ENCODE results near the gene JAKMIP3.

Gene JAKMIP3

GRCh38 chr10:132062116-132062515 is 3.6 kb upstream of the JAKMIP3 start:
- H3K9me3 ChIP-seq (ENCODE audit: control insufficient read depth, low read length): no peaks in the 10 kb centered on the region
- no peak overlapping the region for H2BK120ac ChIP-seq (ENCODE audit: low read depth, low read length)
- no peak overlapping the region for H3K18ac ChIP-seq (ENCODE audit: low read depth in 1 of 2, low read length in 2 of 2)
- no peak overlapping the region for H4K91ac ChIP-seq (ENCODE audit: low read length)
- H3K4me3 ChIP-seq (ENCODE audit: insufficient read depth in 1 of 2, low read depth in 1 of 2, low read length in 2 of 2): no peak overlapping the region
- no peak overlapping the region for H2AK5ac ChIP-seq (ENCODE audit: low read length, severe bottlenecking)
- H2BK15ac ChIP-seq (ENCODE audit: low read depth, poor library complexity, severe bottlenecking): no peak overlapping the region
- 75% methylated on average over 11 of the region's 11 CpGs for WGBS
- H2AFZ ChIP-seq (ENCODE audit: low read depth, low read length): no peak overlapping the region
- H3K27me3 ChIP-seq (ENCODE audit: control insufficient read depth in 1 of 2, insufficient read depth in 1 of 2, low read length in 2 of 2): peaks cover 0 to 10% of the 10 kb centered on the region in 2 experiments
- DNase-seq: no peak
- H3K23ac ChIP-seq (ENCODE audit: low read length in 2 of 2): no peak overlapping the region
- H3K36me3 ChIP-seq (ENCODE audit: control insufficient read depth in 1 of 2, insufficient read depth in 2 of 2, low read depth in 1 of 2, low read length in 2 of 2): no peaks in the 10 kb centered on the region
- no peak overlapping the region for H4K8ac ChIP-seq (ENCODE audit: low read length)
- H3K14ac ChIP-seq (ENCODE audit: low read length in 2 of 2): no peak overlapping the region
- no peak overlapping the region for H3K4me2 ChIP-seq (ENCODE audit: low read length, poor library complexity, severe bottlenecking)
- no peak overlapping the region for H3K9ac ChIP-seq (ENCODE audit: low read length)
- H2BK12ac ChIP-seq (ENCODE audit: low read length in 2 of 2): no peak overlapping the region
- no peak overlapping the region for H3K4ac ChIP-seq (ENCODE audit: low read depth in 1 of 2, low read length in 2 of 2)
- no peak overlapping the region for H2BK5ac ChIP-seq (ENCODE audit: low read depth, low read length, poor library complexity, severe bottlenecking)
- no peaks in the 10 kb centered on the region for H3K79me1 ChIP-seq (replicated peaks; ENCODE audit: low read length, poor library complexity, severe bottlenecking)
- H3K27ac ChIP-seq (ENCODE audit: low read length, poor library complexity, severe bottlenecking): no peak overlapping the region
- peaks cover 11% of the 10 kb centered on the region for H3K4me1 ChIP-seq (ENCODE audit: control insufficient read depth, insufficient read depth, low read depth, low read length)

GRCh38 chr10:132062641-132063390 is 2.9 kb upstream of the JAKMIP3 start:
- Histone ChIP-seq H4K91ac (ENCODE audit: low read length) (no peak overlapping the region), H3K18ac (ENCODE audit: low read depth in 1 of 2, low read length in 2 of 2) (no peak overlapping the region), H3K4me1 (ENCODE audit: control insufficient read depth, insufficient read depth, low read depth, low read length) (peaks cover 11% of the 10 kb centered on the region), H2AFZ (ENCODE audit: low read depth, low read length) (no peak overlapping the region), H2BK15ac (ENCODE audit: low read depth, poor library complexity, severe bottlenecking) (no peak overlapping the region), H3K9me3 (ENCODE audit: control insufficient read depth, low read length) (no peaks in the 10 kb centered on the region), H3K27me3 (ENCODE audit: control insufficient read depth in 1 of 2, insufficient read depth in 1 of 2, low read length in 2 of 2) (peaks cover 0 to 10% of the 10 kb centered on the region in 2 experiments), H2BK12ac (ENCODE audit: low read length in 2 of 2) (no peak overlapping the region), H3K14ac (ENCODE audit: low read length in 2 of 2) (no peak overlapping the region), H3K23ac (ENCODE audit: low read length in 2 of 2) (no peak overlapping the region), H3K36me3 (ENCODE audit: control insufficient read depth in 1 of 2, insufficient read depth in 2 of 2, low read depth in 1 of 2, low read length in 2 of 2) (no peaks in the 10 kb centered on the region), H3K9ac (ENCODE audit: low read length) (no peak overlapping the region), H3K79me1 (replicated peaks; ENCODE audit: low read length, poor library complexity, severe bottlenecking) (no peaks in the 10 kb centered on the region), H3K27ac (ENCODE audit: low read length, poor library complexity, severe bottlenecking) (no peak overlapping the region), H2AK5ac (ENCODE audit: low read length, severe bottlenecking) (no peak overlapping the region), H3K4ac (ENCODE audit: low read depth in 1 of 2, low read length in 2 of 2) (no peak overlapping the region), H4K8ac (ENCODE audit: low read length) (no peak overlapping the region), H3K4me3 (ENCODE audit: insufficient read depth in 1 of 2, low read depth in 1 of 2, low read length in 2 of 2) (no peak overlapping the region), H3K4me2 (ENCODE audit: low read length, poor library complexity, severe bottlenecking) (no peak overlapping the region), H2BK120ac (ENCODE audit: low read depth, low read length) (no peak overlapping the region), H2BK5ac (ENCODE audit: low read depth, low read length, poor library complexity, severe bottlenecking) (no peak overlapping the region)
- no peak for DNase-seq
- WGBS: 80% methylated on average over 16 of the region's 17 CpGs

GRCh38 chr10:132063432-132063831 is 2.3 kb upstream of the JAKMIP3 start:
- H3K4me3 ChIP-seq (ENCODE audit: insufficient read depth in 1 of 2, low read depth in 1 of 2, low read length in 2 of 2): no peak overlapping the region
- H3K9ac ChIP-seq (ENCODE audit: low read length): no peak overlapping the region
- no peaks in the 10 kb centered on the region for H3K79me1 ChIP-seq (replicated peaks; ENCODE audit: low read length, poor library complexity, severe bottlenecking)
- H2BK120ac ChIP-seq (ENCODE audit: low read depth, low read length): no peak overlapping the region
- DNase-seq: no peak
- H3K4me1 ChIP-seq (ENCODE audit: control insufficient read depth, insufficient read depth, low read depth, low read length): peaks cover 11% of the 10 kb centered on the region
- H3K4me2 ChIP-seq (ENCODE audit: low read length, poor library complexity, severe bottlenecking): no peak overlapping the region
- H2BK15ac ChIP-seq (ENCODE audit: low read depth, poor library complexity, severe bottlenecking): no peak overlapping the region
- 91% methylated on average over 5 of the region's 10 CpGs for WGBS
- no peak overlapping the region for H2AK5ac ChIP-seq (ENCODE audit: low read length, severe bottlenecking)
- no peaks in the 10 kb centered on the region for H3K9me3 ChIP-seq (ENCODE audit: control insufficient read depth, low read length)
- H2BK5ac ChIP-seq (ENCODE audit: low read depth, low read length, poor library complexity, severe bottlenecking): no peak overlapping the region
- no peak overlapping the region for H3K14ac ChIP-seq (ENCODE audit: low read length in 2 of 2)
- no peak overlapping the region for H2BK12ac ChIP-seq (ENCODE audit: low read length in 2 of 2)
- no peak overlapping the region for H3K27ac ChIP-seq (ENCODE audit: low read length, poor library complexity, severe bottlenecking)
- H3K23ac ChIP-seq (ENCODE audit: low read length in 2 of 2): no peak overlapping the region
- no peak overlapping the region for H2AFZ ChIP-seq (ENCODE audit: low read depth, low read length)
- no peak overlapping the region for H3K4ac ChIP-seq (ENCODE audit: low read depth in 1 of 2, low read length in 2 of 2)
- no peak overlapping the region for H3K18ac ChIP-seq (ENCODE audit: low read depth in 1 of 2, low read length in 2 of 2)
- H4K8ac ChIP-seq (ENCODE audit: low read length): no peak overlapping the region
- no peaks in the 10 kb centered on the region for H3K36me3 ChIP-seq (ENCODE audit: control insufficient read depth in 1 of 2, insufficient read depth in 2 of 2, low read depth in 1 of 2, low read length in 2 of 2)
- H3K27me3 ChIP-seq (ENCODE audit: control insufficient read depth in 1 of 2, insufficient read depth in 1 of 2, low read length in 2 of 2): peaks cover 0 to 10% of the 10 kb centered on the region in 2 experiments
- no peak overlapping the region for H4K91ac ChIP-seq (ENCODE audit: low read length)

- Histone ChIP-seq H3K27me3 (ENCODE audit: control insufficient read depth in 1 of 2, insufficient read depth in 1 of 2, low read length in 2 of 2) (peaks cover 0 to 10% of the 10 kb centered on the region in 2 experiments), H3K79me1 (replicated peaks; ENCODE audit: low read length, poor library complexity, severe bottlenecking) (no peaks in the 10 kb centered on the region), H2BK120ac (ENCODE audit: low read depth, low read length) (no peak overlapping the region), H3K9ac (ENCODE audit: low read length) (no peak overlapping the region), H3K4me2 (ENCODE audit: low read length, poor library complexity, severe bottlenecking) (no peak overlapping the region), H2BK5ac (ENCODE audit: low read depth, low read length, poor library complexity, severe bottlenecking) (no peak overlapping the region), H3K18ac (ENCODE audit: low read depth in 1 of 2, low read length in 2 of 2) (no peak overlapping the region), H2AK5ac (ENCODE audit: low read length, severe bottlenecking) (no peak overlapping the region), H2AFZ (ENCODE audit: low read depth, low read length) (no peak overlapping the region), H2BK15ac (ENCODE audit: low read depth, poor library complexity, severe bottlenecking) (no peak overlapping the region), H3K4me3 (ENCODE audit: insufficient read depth in 1 of 2, low read depth in 1 of 2, low read length in 2 of 2) (no peak overlapping the region), H3K27ac (ENCODE audit: low read length, poor library complexity, severe bottlenecking) (no peak overlapping the region), H3K4me1 (ENCODE audit: control insufficient read depth, insufficient read depth, low read depth, low read length) (peaks cover 11% of the 10 kb centered on the region), H3K4ac (ENCODE audit: low read depth in 1 of 2, low read length in 2 of 2) (no peak overlapping the region), H3K14ac (ENCODE audit: low read length in 2 of 2) (no peak overlapping the region), H3K9me3 (ENCODE audit: control insufficient read depth, low read length) (no peaks in the 10 kb centered on the region), H4K91ac (ENCODE audit: low read length) (no peak overlapping the region), H2BK12ac (ENCODE audit: low read length in 2 of 2) (no peak overlapping the region), H3K36me3 (ENCODE audit: control insufficient read depth in 1 of 2, insufficient read depth in 2 of 2, low read depth in 1 of 2, low read length in 2 of 2) (no peaks in the 10 kb centered on the region), H3K23ac (ENCODE audit: low read length in 2 of 2) (no peak overlapping the region), H4K8ac (ENCODE audit: low read length) (no peak overlapping the region)
- 94% methylated on average over 30 of the region's 30 CpGs for WGBS
- DNase-seq: no peak
These were observed 1.5 kb upstream of the JAKMIP3 start for GRCh38 chr10:132064082-132064755.
